Endometrium (tissue), 2 donors: ENCODE results near the gene APC2.
"Not testable (repeated sequence)": the region's sequence is repeated elsewhere in the genome, so short reads cannot be mapped to it uniquely, and the experiment has no call there.

Experiments
- FAIRE-seq: peaks from 2 replicates; lab custom pipeline; 2012; peaks lifted over from hg19 to GRCh38; lab: Jason Lieb, UNC
- donor health status: control.
- donor health status: control.

APC2 gene

DNA sequence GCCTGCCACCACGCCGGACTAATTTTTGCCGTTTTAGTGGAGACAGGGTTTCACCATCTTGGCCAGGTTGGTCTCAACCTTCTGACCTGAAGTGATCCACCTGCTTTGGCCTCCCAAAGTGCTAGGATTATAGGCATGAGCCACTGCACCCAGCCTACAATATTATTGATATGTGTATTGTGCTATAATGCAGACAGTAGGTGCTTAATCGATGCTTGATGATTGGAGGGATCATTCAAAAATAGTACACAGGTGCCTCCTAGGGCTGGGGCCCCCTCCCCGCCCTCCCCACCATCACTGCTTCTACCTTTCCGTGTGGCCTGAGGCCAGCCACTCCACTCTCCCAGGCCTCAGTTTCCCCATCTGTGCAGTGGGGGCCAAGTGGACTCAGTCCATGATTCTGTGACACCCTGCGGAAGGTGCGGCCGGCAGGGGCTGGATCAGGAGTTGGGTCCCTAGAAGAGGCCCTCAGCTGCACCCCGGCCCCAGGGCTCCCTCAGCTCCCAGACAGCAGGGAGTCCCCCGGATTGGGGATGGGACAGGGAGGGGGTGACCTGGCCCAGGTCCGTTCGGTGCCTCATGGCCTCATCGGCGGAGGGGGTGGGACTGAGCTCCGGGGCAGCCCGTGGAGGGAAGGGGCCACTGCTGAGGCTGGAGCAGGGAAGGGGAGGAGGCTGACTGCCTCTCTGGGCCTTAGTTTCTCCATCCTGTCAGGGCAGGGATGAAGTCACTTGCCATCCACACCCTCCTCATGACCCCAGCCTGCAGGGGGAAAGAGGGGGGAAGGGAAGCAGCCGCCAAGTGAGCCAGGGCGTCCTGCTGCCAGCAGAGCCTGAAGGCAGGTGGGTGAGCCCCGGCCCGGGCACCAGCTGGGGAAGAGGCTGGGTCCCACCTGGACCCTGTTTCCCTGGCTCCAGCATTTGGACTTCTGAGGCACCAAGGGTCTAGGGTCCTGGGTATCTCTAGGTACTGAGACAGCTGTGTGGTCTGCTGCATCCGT lies 61.7 kb downstream of the APC2 start:
- FAIRE-seq: no peak

DNA sequence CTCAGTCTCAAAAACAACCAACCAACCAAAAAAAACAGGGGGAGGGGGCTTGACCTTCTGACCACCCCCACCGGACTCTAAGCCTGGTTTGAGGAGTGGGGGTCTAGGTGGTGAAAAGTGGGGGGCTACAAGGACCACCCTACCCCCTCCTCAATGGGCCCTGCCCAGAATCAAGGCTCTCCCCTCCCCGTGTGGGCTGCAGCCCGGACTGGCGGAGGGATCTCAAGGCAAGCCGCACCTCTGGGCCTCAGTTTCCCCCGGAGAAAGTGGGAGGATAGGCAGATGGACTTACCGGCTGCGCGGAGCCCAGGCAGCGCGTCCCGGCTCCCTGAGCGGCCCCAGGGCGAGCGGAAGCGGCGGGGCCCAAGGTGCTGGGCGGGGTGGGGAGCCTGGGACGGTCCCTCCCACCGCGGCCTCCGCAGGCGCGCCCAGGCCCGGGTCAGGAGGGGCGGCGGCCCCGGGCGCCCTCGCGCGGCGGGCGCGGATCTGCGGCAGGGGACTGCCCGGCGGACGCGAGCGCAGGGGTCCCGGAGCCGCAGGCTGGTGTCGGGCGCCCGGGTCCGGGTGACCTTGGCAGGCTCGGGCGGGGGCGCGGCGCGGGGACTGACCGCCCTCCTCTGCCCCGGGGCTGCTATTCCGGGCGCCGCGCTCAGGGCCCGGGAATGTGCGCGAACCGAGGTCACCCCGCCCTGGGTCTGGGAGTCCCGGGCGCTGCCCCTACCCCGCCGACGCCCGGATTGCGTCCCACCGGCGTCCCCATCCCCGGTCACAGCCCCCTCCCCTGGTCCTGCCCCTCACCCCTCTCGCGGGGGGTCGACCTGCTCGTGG lies 63.0 kb downstream of the APC2 start, which contains the start of gene ADAMTSL5:
Gene ADAMTSL5 (minus strand): TSS at position 349 of the 828 bp plus-strand sequence. CDS start 2,076 bp downstream, outside the sequence.
- no peak for FAIRE-seq

DNA sequence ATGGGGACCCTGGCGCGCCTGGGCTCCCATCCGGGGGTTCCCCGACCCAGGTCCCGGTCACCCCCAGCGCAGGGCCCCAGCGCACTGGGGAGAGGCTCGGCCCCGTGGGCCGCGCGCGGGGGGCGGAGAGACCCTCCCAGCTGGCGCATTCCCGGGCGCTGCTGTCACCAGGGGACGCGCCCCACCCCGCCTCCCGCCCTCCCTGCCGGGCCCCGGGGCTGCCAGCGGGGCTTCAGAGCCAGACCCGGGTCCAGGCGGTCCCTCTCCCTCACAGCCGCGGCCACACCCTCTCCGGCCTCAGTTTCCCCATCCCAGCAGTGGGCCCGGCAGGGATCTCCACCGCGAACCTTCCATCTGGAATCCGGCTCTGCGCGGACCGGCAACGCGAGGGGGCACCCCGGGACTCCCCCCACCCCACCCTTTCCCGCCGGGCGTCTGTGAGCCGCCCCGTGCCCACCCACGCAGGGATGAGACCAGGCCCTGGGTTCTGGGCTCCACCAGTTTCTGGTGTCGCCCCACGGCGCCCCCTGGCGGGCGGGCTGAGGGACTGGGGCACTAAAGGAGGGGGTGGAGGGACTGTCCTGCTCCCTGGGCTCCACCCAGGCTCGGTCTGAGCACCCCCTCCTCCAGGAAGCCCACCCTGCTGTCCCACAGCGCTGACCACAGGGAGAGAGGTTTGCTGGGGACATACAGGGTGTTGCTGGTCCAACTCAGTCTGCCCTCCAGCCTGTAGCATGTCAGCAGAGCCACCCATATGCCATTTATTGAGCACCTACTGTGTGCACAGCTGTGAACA lies 63.8 kb downstream of the APC2 start:
- no peak for FAIRE-seq

DNA sequence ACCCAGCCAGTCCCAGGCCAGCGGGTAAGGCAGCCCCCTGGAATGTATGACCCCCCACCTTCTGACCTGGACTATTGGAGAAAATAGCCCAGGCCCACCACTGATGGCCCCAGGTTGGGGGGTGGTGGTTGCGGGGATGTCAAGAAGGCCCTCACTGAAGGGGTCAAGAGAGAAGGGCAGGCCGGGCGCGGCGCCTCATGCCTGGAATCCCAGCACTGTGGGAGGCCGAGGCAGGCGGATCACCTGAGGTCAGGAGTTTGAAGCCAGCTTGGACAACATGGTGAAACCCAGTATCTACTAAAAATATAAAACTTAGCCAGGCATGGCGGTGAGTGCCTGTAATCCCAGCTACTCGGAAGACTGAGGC lies 64.4 kb downstream of the APC2 start:
- no peak for FAIRE-seq

DNA sequence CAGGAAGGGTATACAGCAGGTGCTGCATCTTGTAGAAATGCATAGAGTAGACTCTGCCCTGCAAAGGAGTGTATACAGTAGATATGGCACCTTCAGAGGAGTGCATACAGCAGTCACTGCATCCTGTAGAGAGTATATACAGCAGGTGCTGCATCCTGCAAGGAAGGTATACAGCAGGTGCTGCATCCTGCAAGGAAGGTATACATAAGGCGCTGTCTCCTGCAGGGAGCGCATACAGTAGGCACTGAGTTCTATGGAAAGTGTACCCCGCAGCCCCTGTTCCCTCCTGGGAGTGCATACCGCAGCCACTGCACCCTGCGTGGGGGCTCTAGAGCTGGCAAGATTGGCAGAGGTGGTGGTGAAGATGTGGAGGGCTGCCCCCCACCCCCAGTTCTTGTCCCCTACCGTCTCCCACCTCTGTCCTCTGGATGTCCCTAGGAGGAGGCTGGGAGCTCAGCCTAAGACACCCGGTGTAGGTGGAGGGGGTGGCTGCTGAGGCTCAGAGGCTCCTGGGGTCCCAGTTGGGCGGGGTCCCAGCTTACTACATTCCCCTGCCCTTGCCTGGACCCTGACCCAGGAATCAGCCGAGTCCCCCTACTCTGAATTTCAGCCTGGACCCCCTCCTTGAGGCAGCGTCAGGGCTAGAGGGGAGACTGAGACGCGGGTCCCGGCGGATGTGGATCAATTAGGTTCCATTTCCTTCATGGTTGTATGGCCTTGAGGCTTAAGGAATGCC lies 65.2 kb downstream of the APC2 start:
- FAIRE-seq: no peak

DNA sequence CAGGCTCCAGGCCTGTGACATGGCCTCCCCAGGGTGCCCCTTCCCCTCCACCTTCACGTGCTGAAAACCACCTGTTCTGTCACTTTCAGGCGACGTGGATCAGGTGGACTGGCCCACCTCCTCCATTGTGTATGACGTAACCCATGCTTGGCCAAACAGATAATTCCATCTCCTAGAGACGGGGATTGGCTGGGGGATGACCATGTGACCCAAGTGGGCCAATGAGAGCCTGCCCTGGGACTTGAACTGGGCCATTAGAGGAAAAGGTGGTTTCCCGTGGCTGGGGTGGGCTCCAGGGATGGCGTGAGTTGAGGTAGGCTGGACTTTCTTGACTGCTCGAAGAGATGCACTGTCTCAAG lies 66.5 kb downstream of the APC2 start:
- FAIRE-seq: no peak

DNA sequence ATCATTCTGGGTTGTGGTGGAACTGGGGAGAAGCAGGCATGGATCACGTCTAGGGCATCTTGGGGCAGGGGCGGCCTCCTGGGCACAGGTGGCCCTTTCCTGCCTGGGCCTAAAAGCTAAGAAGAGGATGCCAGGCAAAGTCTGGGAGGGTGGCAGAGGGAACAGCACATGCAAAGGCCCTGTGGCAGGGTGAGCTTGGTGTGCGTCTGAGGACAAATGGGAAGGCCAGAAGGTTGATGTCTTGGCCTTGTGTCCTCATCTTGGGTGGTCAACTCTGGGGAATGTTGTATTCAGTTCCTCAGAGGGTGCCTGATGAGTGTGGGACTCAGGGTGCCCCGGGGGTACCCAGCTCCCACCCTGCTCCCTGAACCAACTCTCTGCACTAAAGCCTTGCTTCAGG lies 68.5 kb downstream of the APC2 start:
- FAIRE-seq: no peak

DNA sequence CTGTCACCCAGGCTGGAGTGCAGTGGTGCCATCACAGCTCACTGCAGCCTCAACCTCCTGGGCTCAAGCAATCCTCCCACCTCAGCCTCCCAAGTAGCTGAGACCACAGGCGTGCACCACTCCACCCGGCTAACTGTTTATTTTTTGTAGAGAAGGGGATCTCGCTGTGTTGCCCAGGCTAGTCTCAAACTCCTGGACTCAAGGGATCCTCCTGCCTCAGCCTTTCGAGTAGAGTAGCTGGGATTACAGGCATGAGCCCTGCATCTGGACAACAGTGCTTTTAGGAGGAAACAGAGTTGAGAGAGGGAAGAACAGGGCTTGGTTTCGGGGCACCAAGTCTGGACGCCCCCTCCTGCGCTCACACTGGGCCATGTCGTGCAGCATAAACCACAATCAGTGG lies 69.9 kb downstream of the APC2 start:
- FAIRE-seq: not testable (repeated sequence)

DNA sequence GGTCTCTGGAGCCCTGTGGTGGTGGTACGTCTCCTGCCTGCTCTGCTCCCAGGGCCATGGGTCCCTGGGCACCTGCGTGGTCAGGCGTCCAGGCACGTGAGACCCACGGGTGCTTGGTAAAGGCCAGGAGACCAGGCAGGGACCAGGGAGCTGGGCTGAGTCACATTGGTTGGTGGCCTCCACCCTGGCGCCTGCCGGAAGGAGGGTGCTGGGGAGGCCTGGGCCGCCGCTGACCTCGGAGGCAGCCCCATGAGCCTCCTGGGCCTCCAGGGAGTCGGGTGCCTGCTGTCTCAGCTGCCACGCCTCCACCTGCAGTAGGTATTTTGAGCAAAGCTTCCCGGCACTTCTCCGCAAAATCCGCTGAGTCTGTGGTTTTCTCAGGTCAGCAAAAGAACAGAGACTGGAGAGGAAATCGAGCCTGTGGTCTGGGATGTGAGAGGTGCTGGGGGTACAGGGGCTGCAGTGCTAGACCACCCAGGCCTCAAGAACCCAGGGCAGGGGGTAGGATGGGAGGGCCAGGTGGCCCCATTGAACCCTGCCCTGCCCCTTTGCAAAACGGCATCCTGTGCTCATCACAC lies 70.4 kb downstream of the APC2 start:
- FAIRE-seq: no peak

DNA sequence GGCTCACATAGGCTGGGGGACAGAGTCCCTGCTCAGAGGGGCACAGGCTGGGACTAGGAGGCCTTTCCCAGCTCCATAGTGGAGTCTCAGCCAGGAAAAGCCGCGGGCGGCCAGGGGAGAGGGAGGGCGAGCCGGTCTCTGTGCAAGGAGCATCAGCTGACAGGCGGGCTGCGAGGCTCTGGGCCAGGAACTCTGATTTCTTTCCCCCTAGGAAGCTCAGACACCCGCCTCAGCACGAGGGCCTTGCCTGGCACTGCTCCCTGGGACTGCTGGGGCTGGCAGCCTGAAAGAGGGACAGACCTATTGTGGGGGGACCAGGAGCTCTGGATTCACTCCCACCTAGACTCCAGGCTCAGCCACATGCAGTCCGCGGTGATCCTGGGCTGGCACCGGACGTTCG lies 71.7 kb downstream of the APC2 start:
- no peak for FAIRE-seq

DNA sequence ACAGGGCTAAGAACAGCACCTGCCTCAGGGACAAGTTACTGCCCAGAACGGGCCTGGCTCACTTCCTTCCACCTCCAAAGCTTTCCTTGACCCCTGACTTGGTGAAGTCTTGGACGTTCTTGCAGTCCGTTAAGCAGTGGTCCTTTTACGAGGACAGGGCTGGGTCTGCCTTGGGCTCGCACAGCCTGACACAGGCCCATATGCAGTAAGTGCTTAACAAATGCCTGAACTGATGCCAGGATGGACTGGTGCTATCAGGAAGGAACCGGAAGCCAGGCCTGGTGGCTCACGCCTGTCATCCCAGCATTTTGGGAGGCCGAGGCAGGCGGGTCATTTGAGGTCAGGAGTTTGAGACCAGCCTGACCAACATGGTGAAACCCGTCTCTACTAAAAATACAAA lies 72.1 kb downstream of the APC2 start:
- no peak for FAIRE-seq

DNA sequence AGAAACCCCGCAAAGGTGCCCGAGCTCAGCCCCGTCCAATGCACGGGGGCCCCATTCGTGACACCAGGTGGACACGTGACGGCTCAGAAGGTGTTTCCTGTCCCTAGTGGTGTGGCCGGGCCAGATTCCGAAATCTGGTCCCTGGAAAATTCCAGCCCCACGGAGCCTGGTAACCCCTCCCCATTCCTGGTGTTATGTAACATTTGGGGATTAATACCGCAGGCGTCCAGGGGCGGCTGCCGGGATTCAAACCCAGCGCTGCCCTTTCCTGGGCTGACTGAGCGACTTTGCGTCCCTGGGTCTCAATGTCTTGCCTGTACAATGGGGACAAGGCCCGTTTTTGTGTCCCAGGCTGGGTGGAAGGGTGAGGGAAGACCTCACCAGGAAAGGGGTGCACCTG lies 72.9 kb downstream of the APC2 start:
- FAIRE-seq: no peak
